HG03432 (cell line): Measurements from ENCODE around the gene FRAT2.
"Not testable (repeated sequence)": the region's sequence is repeated elsewhere in the genome, so short reads cannot be mapped to it uniquely, and the experiment has no call there.

ENCODE experiments used
- ATAC-seq: cut with Tn5 transposase; IDR thresholded peaks from one replicate; pipeline ENCODE4 v1.9.1; 2021; ENCODE audit warnings: mild to moderate bottlenecking, moderate library complexity; ENCODE audit not compliant: unreplicated experiment

The FRAT2 gene

GRCh38 chr10:97292097-97292861, 42.2 kb downstream of the FRAT2 start, which contains the start of gene ARHGAP19:
ARHGAP19 (minus strand) TSS chr10:97292637; CDS start chr10:97292627, 10 bp downstream.
- peak; percentile 96 for ATAC-seq

DNA sequence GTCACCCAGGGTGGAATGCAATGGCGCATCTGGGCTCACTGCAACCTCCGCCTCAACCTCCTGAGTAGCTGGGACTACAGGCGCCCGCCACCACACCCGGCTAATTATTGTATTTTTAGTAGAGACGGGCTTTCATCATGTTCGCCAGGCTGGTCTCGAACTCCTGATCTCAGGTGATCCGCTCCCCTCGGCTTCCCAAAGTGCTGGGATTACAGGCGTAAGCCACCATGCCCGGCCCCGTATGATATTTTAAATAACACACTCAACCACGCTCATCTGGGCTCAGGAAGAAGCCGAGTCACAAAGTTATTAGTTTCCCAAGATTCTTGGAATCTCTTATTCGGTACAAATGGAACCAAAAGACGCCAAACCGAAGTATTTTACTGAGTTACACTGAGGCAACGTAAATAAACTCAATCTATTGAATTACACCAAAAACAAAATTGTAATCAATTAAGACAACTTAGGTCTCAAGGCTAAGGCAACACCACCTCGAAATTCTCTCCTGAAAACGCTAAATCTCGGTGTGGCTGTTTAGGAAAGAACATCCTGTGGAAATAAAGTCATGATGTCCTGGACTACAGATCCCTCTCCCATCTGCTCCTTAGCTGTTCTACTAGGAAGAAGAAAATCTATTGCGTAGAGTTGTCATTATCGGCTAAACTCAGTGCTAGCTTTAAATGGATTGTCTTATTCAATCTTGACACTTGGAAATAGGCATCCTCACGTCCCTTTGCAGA, 43.0 kb downstream of the FRAT2 start:
- no peak for ATAC-seq

DNA sequence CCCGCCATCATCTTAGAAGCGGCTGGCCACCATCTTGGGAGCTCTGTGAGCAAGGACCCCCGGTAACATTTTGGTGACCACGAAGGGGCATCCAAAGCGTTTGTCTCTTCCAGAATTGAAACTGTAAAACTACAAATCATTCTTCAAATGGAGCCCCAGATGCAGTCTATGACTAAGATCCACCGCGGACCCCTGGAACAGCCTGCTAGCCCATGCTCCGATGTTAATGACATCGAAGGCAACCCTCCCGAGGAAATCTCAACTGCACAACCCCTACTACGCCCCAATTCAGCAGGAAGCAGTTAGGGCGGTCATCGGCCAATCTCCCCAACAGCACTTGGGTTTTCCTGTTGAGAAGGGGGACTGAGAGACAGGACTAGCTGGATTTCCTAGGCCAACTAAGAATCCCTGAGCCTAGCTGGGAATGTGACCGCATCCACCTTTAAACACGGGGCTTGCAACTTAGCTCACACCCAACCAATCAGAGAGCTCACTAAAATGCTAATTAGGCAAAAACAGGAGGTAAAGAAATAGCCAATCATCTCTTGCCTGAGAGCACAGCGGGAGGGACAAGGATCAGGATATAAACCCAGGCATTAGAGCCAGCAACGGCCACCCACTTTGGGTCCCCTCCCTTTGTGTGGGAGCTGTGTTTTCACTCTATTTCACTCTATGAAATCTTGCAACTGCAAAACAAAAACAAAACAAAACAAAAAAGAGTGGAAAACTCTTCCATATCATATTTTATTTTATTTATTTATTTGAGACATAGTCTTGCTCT, 43.8 kb downstream of the FRAT2 start:
- ATAC-seq: not testable (repeated sequence)

GRCh38 chr10:97290076-97290475, 44.5 kb downstream of the FRAT2 start:
- ATAC-seq: not testable (repeated sequence)
